ENCODE data around the gene DNAJB8.

Gene DNAJB8

GRCh38 chr3:128459461-128459820, 7.2 kb downstream of the DNAJB8 start:
- H3K9me3 ChIP-seq (ENCODE audit: control insufficient read depth in 1 of 2, low read length in 2 of 2), result no peaks in the 10 kb centered on the region
- H3K36me3 ChIP-seq (ENCODE audit: control insufficient read depth in 1 of 2, insufficient read depth in 2 of 2, low read length in 2 of 2), result no peaks in the 10 kb centered on the region
- no peaks in the 10 kb centered on the region for H3K4me1 ChIP-seq (ENCODE audit: control insufficient read depth in 1 of 2, insufficient read depth in 2 of 2, low read length in 2 of 2)
- no peaks in the 10 kb centered on the region for H3K27me3 ChIP-seq (ENCODE audit: low read depth, low read length)
- no peak overlapping the region for H3K4me3 ChIP-seq (ENCODE audit: low read depth in 1 of 2, low read length in 2 of 2)
- H3K27ac ChIP-seq (ENCODE audit: low read length), result no peak overlapping the region

DNA sequence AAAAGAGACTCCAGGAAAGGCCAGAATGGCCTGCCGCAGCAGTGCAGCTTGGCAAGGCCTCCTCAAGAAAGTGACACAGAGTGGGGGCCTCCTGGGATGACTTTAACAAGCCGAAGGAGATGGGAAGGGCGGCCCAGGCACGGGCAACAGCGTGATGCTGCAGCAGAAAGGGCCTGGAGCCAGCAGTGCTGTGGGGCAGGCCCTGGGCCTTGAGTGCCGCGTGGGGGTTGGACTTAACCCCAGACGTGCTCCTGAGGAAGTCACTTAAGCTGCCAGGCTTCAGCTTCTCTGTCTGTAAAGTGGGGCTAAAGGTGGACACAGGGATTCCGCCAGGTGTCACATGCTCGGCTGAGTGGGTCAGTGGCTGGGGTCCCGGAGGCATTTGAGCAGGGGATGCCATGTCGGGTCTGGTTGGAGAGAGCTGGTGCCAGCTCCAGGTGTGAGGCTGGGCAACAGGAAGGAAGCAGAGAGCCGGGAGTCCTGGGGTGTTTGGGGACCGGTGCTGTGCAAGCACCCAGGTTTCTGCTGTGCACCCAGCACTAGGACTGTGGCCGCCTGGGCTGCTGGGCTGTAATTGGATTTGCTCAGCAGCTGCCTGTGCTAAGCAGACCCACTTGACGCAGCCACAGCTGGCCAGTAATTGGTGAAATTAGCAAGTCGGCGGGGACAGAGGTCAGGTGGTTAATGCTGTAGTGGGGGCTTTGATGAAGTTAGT, 7.8 kb downstream of the DNAJB8 start:
- no peaks in the 10 kb centered on the region for H3K36me3 ChIP-seq (ENCODE audit: control insufficient read depth in 1 of 2, insufficient read depth in 2 of 2, low read length in 2 of 2)
- no peaks in the 10 kb centered on the region for H3K9me3 ChIP-seq (ENCODE audit: control insufficient read depth in 1 of 2, low read length in 2 of 2)
- H3K27ac ChIP-seq (ENCODE audit: low read length), result no peak overlapping the region
- H3K4me3 ChIP-seq (ENCODE audit: low read depth in 1 of 2, low read length in 2 of 2), result no peak overlapping the region
- H3K4me1 ChIP-seq (ENCODE audit: control insufficient read depth in 1 of 2, insufficient read depth in 2 of 2, low read length in 2 of 2), result no peaks in the 10 kb centered on the region
- H3K27me3 ChIP-seq (ENCODE audit: low read depth, low read length), result no peaks in the 10 kb centered on the region

DNA sequence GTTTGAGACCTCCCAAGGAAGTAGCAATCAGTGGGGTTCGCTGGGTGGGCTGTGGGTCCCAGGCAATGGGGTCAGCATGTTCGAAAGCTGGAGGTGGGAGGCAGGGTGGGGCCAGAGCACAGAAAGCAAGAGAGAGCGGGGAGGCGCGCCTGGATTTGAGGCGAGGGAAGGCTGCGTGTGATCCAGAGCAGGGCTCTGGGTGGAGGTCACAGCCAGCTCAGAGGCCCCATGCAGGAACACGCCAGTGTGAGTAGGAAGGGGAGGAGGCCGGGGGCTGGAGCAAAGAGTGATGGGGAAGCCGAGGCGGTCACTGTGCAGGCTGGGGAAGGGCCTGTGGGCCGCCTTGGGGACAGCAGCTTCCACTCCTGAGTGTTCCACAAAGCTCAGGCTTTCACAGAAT, 8.8 kb downstream of the DNAJB8 start:
- Histone ChIP-seq H3K9me3 (ENCODE audit: control insufficient read depth in 1 of 2, low read length in 2 of 2) (no peaks in the 10 kb centered on the region), H3K27ac (ENCODE audit: low read length) (no peak overlapping the region), H3K4me3 (ENCODE audit: low read depth in 1 of 2, low read length in 2 of 2) (no peak overlapping the region), H3K36me3 (ENCODE audit: control insufficient read depth in 1 of 2, insufficient read depth in 2 of 2, low read length in 2 of 2) (no peaks in the 10 kb centered on the region), H3K4me1 (ENCODE audit: control insufficient read depth in 1 of 2, insufficient read depth in 2 of 2, low read length in 2 of 2) (no peaks in the 10 kb centered on the region), H3K27me3 (ENCODE audit: low read depth, low read length) (no peaks in the 10 kb centered on the region)

DNA sequence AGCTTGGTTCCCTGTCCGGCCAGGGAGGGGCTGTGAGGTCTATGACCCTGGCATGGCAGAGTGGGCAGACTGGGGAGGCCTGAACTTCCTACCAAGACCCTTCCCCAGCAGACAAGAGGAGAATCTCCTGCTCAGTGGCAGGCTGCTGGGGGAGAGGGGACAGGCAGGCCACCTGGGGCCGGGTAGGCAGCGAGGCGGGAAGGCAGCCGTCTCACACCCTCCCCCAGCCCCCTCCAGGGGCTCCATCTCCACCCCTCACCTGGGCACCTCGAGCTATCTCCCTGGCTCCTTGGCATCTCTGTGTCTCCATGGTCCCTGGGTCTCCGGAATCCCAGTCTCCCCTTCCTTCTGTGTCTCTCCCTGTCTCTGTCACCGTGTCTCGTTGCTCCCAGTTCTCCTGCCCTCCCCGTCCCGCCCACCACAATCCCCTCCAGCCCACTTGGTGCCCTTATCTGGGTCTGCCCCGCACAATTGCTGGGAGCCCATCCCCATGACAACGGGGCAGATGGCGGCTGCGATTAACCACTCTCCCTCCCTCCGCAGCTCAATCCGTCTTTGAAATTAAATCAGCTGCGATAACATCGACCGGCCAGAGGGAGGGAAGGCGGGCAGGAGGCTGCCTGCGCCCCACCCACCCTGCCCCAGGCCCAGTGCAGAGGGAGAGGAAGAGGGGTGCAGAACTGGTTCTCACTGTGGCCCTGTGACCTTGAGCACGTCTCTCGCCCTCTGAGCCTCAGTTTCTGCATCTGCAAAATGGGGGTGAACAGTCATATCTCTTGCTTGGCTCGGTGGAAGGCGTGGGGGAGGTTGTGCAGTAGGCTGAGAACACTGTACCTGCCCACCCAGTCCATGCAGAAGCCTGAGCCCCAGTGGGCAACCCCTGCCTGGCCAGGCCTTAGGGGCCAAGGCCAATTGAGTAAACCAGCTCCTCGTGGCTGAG, 9.6 kb downstream of the DNAJB8 start:
- Histone ChIP-seq H3K4me3 (ENCODE audit: low read depth in 1 of 2, low read length in 2 of 2) (no peak overlapping the region), H3K27me3 (ENCODE audit: low read depth, low read length) (no peaks in the 10 kb centered on the region), H3K36me3 (ENCODE audit: control insufficient read depth in 1 of 2, insufficient read depth in 2 of 2, low read length in 2 of 2) (no peaks in the 10 kb centered on the region), H3K4me1 (ENCODE audit: control insufficient read depth in 1 of 2, insufficient read depth in 2 of 2, low read length in 2 of 2) (no peaks in the 10 kb centered on the region), H3K27ac (ENCODE audit: low read length) (no peak overlapping the region), H3K9me3 (ENCODE audit: control insufficient read depth in 1 of 2, low read length in 2 of 2) (no peaks in the 10 kb centered on the region)

DNA sequence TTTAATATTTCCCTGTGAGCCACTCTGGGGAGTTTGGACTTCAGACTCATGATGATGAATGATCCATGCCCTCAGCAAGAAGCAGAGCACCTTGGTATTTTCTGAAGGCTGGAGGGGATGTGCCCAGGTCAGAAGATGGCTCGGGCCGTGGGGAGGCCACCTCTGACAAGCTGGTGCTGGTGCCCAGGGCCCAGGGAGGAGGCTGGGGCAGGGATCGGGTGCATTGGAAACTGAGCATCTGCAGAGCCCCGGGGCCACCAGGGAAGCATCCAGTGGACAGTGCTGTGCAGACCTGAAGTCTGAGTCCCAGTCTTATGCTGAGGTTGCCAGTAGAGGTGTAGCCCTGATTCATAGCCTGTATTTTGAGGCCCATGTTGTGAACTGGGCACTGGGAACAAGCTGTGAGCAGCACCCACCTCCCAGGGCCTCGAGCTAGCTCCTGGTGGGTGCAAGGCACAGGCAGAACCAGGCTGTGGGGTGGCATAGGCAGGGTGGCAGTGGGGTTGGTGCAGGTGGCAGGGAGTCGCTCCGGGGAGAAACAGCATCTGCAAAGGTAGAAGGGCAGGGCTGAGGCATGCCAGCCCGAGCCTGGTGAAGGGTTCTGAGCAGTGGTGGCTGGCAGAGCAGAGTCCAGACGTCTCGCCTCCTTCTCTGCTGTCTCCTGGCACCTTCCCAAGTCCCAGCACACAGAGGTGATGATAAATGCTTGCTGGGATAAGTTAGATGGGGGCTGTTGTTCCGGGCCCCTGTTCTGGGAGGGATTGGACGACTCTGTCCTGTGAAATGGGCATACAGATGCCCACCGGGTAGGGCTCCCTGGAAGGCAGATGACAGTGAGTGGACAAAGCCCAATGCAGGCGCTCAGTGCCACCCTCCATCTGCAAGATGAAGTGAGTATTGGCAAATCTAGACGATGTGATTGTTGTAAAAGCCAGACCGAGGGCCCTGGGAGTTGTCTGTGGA, 10.6 kb downstream of the DNAJB8 start:
- no peaks in the 10 kb centered on the region for H3K27me3 ChIP-seq (ENCODE audit: low read depth, low read length)
- H3K36me3 ChIP-seq (ENCODE audit: control insufficient read depth in 1 of 2, insufficient read depth in 2 of 2, low read length in 2 of 2), result no peaks in the 10 kb centered on the region
- H3K4me1 ChIP-seq (ENCODE audit: control insufficient read depth in 1 of 2, insufficient read depth in 2 of 2, low read length in 2 of 2), result no peaks in the 10 kb centered on the region
- H3K4me3 ChIP-seq (ENCODE audit: low read depth in 1 of 2, low read length in 2 of 2), result no peak overlapping the region
- H3K27ac ChIP-seq (ENCODE audit: low read length), result no peak overlapping the region
- no peaks in the 10 kb centered on the region for H3K9me3 ChIP-seq (ENCODE audit: control insufficient read depth in 1 of 2, low read length in 2 of 2)

GRCh38 chr3:128455116-128455515, 11.6 kb downstream of the DNAJB8 start:
- no peaks in the 10 kb centered on the region for H3K9me3 ChIP-seq (ENCODE audit: control insufficient read depth in 1 of 2, low read length in 2 of 2)
- H3K27me3 ChIP-seq (ENCODE audit: low read depth, low read length), result no peaks in the 10 kb centered on the region
- no peak overlapping the region for H3K27ac ChIP-seq (ENCODE audit: low read length)
- no peaks in the 10 kb centered on the region for H3K36me3 ChIP-seq (ENCODE audit: control insufficient read depth in 1 of 2, insufficient read depth in 2 of 2, low read length in 2 of 2)
- no peaks in the 10 kb centered on the region for H3K4me1 ChIP-seq (ENCODE audit: control insufficient read depth in 1 of 2, insufficient read depth in 2 of 2, low read length in 2 of 2)
- H3K4me3 ChIP-seq (ENCODE audit: low read depth in 1 of 2, low read length in 2 of 2), result no peak overlapping the region

- H3K4me3 ChIP-seq (ENCODE audit: low read depth in 1 of 2, low read length in 2 of 2), result no peak overlapping the region
- no peaks in the 10 kb centered on the region for H3K4me1 ChIP-seq (ENCODE audit: control insufficient read depth in 1 of 2, insufficient read depth in 2 of 2, low read length in 2 of 2)
- no peak overlapping the region for H3K27ac ChIP-seq (ENCODE audit: low read length)
- no peaks in the 10 kb centered on the region for H3K36me3 ChIP-seq (ENCODE audit: control insufficient read depth in 1 of 2, insufficient read depth in 2 of 2, low read length in 2 of 2)
- H3K9me3 ChIP-seq (ENCODE audit: control insufficient read depth in 1 of 2, low read length in 2 of 2), result no peaks in the 10 kb centered on the region
- no peaks in the 10 kb centered on the region for H3K27me3 ChIP-seq (ENCODE audit: low read depth, low read length)
Observed at GRCh38 chr3:128454310-128454618, 12.4 kb downstream of the DNAJB8 start.

- Histone ChIP-seq H3K4me3 (ENCODE audit: low read depth in 1 of 2, low read length in 2 of 2) (no peak overlapping the region), H3K27ac (ENCODE audit: low read length) (no peak overlapping the region), H3K9me3 (ENCODE audit: control insufficient read depth in 1 of 2, low read length in 2 of 2) (no peaks in the 10 kb centered on the region), H3K36me3 (ENCODE audit: control insufficient read depth in 1 of 2, insufficient read depth in 2 of 2, low read length in 2 of 2) (no peaks in the 10 kb centered on the region), H3K4me1 (ENCODE audit: control insufficient read depth in 1 of 2, insufficient read depth in 2 of 2, low read length in 2 of 2) (no peaks in the 10 kb centered on the region), H3K27me3 (ENCODE audit: low read depth, low read length) (no peaks in the 10 kb centered on the region)
Observed at GRCh38 chr3:128453501-128454309, 13.0 kb downstream of the DNAJB8 start.

DNA sequence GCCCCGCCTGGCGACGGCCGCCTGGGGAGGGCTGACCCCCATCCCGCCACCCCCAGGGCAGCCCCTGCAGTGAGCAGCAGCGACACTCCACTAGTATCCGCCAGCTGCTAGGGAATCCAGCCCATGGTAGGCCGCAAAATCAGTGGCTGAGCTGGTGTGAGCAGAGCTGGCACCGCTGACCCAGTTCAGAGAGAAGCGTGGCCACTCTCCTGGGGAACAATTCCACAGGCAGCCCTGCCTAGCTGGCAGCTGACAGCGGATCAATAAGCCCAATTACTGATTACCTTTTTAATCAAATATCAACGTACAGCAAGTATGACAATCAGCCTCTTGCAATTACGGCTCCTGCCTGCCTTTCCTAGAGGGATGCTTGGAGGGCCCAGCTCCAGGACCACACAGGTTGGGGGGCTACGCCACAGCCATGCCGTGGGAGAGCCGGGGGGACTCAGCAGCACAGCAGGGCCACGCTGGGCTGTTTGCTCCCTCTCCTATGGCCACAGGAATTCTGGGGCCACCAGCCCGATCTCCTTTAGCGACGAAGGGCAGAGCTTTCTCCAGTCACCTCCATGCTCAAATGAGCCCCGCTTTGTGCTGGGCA, 13.9 kb downstream of the DNAJB8 start:
- H3K27ac ChIP-seq (ENCODE audit: low read length), result no peak overlapping the region
- H3K4me3 ChIP-seq (ENCODE audit: low read depth in 1 of 2, low read length in 2 of 2), result no peak overlapping the region
- no peaks in the 10 kb centered on the region for H3K27me3 ChIP-seq (ENCODE audit: low read depth, low read length)
- H3K36me3 ChIP-seq (ENCODE audit: control insufficient read depth in 1 of 2, insufficient read depth in 2 of 2, low read length in 2 of 2), result no peaks in the 10 kb centered on the region
- H3K9me3 ChIP-seq (ENCODE audit: control insufficient read depth in 1 of 2, low read length in 2 of 2), result no peaks in the 10 kb centered on the region
- no peaks in the 10 kb centered on the region for H3K4me1 ChIP-seq (ENCODE audit: control insufficient read depth in 1 of 2, insufficient read depth in 2 of 2, low read length in 2 of 2)

- Histone ChIP-seq H3K27ac (ENCODE audit: low read length) (no peak overlapping the region), H3K4me1 (ENCODE audit: control insufficient read depth in 1 of 2, insufficient read depth in 2 of 2, low read length in 2 of 2) (no peaks in the 10 kb centered on the region), H3K4me3 (ENCODE audit: low read depth in 1 of 2, low read length in 2 of 2) (no peak overlapping the region), H3K27me3 (ENCODE audit: low read depth, low read length) (no peaks in the 10 kb centered on the region), H3K9me3 (ENCODE audit: control insufficient read depth in 1 of 2, low read length in 2 of 2) (no peaks in the 10 kb centered on the region), H3K36me3 (ENCODE audit: control insufficient read depth in 1 of 2, insufficient read depth in 2 of 2, low read length in 2 of 2) (no peaks in the 10 kb centered on the region)
Observed at GRCh38 chr3:128452120-128452519, 14.6 kb downstream of the DNAJB8 start.

All from muscle layer of duodenum (tissue), 2 donors.